ENCODE data around the gene NCKAP5.

GRCh38 chr2:133500917-133501316, 67.3 kb downstream of the NCKAP5 start:
- TF ChIP-seq CTCF (IDR thresholded peaks at IDR 0.05) (no peak), POLR2AphosphoS5 (IDR thresholded peaks at IDR 0.05) (no peak)

Measured in prostate gland (tissue), 2 donors.